HG02642 (cell line): ENCODE measurements around the gene RNF43.

Experiments used
- ATAC-seq: cut with Tn5 transposase; IDR thresholded peaks from one replicate; pipeline ENCODE4 v1.9.1; 2021; ENCODE audit warnings: mild to moderate bottlenecking; ENCODE audit not compliant: unreplicated experiment, poor library complexity

Gene RNF43

DNA sequence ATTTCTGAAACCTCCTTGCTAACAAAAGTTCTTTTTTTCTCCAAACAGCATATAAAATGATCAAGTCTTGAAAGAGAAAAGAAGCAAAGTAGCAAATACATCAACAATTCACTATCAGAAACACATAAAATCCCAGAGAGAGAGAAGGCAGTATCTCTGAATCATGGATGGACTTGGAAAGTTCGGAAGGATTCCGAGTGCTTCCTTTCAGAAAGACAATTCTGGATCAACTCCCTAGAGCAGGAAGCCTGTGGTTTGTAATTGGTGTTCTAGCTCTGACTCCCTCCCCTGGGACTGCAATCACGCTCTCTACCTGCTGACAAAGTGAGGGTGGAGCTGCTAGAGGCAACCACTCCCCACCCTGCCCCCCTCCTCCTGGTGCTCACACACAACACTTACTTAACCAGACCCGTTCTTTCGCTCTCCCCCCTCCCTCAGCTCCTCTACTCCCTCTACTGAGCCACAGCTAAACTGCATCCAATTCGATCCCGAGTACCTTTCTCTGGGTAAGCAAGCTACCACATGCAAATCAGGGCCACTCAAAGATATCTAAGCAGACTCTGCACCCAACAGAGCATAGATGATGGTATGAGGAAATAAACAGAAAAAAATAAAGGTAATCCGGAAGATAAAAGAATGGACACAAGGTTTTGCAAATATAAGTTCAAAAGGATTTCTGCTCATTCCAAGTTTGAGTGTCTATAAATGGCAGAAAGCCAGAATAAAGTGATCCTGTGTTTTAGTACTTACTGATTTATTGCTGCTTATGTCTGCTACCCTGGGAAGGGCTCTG, at the start of gene RNF43:
TSS of gene RNF43 (minus strand) at position 235 of the 793 bp plus-strand sequence. CDS start 1,957 bp downstream, outside the sequence.
- peak; percentile 98 for ATAC-seq

DNA sequence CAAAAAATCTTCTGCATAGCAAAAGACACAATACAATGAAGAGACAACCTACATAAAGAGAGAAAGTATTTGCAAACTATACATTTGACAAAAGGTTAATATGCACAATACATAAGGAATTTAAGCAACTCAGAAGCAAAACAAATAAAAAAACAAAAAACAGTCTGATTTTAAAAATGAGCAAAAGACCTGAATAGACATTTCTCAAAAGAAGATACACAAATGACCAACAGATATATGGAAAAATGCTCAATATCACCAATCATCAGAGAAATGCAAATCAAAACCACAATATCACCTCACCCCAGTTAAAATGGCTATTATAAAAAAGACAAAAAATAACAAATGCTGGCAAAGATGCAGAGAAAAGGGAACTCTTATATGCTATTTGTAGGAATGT, 38.2 kb upstream of the RNF43 start:
- no peak for ATAC-seq

GRCh38 chr17:58452738-58453137, 35.4 kb upstream of the RNF43 start:
- ATAC-seq, result no peak

GRCh38 chr17:58447039-58447975, 30.0 kb upstream of the RNF43 start:
- ATAC-seq, result no peak

DNA sequence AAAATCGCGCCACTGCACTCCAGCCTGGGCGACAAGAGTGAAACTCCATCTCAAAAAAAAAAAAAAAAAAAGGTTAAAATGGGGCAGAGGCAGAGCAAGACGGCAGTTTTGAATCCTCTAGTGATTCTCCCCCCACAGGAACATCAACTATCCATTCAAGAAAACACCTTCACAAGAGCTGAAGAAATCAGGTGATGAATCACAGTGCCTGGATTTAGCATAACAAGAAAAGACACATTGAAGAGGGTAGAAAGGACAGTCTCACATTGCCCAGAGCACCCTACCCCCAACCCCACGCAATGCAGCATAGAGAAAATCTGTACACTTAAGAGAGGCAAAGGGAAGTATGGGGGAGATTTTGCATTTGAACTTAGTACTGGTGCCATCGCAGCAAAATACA, 28.8 kb upstream of the RNF43 start:
- no peak for ATAC-seq

DNA sequence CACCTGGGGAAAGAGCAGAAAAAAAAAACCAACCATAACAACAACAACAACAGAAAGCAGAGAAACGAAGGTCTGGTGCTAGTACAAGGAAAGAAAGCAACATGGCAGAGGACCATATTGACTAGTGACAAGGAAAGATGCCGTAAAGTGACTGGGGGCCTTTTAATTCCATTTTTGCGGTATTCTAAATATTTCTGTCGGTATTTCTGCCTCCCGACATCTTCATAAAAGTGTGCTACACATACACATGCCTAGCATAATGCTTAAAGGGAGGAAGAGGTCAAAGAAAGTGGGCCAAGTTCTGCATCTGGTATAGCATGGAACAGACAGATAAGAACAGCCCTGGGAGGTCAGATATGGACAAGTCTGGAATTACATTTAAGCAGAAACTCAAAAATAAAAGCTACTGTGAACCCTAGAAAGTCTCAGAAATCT, 19.5 kb upstream of the RNF43 start:
- no peak for ATAC-seq

DNA sequence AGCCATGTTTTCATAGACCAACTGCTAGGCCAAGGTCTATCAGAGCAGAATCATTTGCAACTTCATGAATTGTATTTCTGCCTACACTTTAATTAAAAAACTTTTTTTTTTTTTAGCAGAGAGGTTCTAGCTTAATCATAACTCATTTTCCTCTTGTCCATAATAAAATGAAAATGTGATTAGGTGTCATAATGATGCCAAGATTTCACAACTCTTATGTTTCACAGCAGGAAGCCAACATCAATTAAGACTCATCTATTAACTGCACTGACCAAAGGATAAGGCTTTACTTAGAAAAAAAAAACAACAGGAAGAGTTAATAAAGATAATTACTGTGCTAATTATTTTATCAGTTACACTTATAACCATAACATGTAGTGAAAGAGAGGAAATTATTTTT, 18.9 kb upstream of the RNF43 start:
- no peak for ATAC-seq

DNA sequence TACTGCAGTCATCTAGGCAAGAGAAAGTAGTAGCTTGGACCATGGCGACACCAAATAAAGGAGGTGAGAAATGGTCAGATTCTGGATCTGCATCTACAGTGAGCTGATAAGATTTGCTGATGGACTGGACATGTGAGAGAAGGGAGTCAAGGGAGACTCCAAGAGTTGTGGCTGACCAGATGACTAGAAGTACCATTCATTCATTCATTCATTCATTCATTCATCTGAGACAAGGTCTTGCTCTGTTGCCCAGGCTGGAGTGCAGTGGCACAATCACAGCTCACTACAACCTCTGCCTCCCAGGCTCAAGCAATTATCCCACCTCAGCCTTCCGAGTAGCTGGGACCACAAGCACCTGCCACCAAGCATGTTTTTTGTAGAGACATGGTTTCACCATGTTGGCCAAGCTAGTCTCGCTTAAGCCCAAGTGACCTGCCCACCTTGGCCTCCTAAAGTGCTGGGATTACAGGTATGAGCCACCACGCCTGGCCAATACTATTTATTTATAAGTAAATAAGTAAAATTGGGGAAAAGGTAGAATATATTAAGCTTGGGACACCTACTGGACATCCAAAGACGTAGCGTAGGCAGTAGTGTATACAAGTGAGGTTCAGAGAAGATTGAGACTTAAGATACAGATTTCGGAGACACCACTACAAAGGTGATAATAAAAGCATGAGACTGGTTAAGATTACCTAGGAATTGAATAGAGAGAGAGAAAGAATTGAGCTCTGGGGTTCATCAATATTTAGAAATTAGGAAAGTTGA, 15.7 kb upstream of the RNF43 start:
- no peak for ATAC-seq

DNA sequence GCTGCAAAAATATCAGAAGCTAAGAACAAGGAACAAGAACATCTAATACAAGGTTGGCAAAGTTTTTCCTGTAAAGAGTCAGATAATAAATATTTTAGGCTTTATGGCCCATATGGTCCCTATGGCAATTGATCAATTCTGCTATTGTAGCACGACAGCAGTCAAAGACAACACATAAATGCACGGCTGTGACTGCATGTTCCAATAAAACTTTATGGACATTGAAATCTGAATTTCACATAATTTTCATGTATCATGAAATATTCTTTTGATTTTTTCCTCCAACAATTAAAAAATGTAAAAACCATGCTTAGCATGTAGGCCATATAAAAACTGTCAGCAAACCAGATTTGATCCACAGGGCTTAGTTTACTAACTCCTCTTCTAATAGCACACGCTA, 10.5 kb upstream of the RNF43 start:
- no peak for ATAC-seq

- no peak for ATAC-seq
Measured at GRCh38 chr17:58421711-58422110, 4.4 kb upstream of the RNF43 start.

DNA sequence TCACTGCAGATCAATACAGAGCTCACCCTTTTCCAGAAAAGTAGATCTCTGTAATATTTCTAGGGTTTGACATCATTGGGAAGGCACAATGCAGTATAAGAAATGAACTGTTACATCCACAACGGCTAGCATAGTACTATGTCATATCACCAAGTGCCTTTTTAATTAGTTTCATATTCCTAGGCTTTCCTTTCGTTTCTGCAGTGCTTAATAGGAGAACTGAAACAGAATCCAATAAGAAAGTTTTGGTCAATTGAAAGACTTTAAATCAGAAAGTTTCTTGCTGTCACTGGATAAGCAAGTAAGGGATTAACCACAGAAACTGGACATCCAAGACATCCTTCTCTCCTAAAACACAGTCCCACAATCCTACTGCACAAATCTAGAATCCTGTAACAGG, 3.5 kb upstream of the RNF43 start:
- ATAC-seq, result no peak

DNA sequence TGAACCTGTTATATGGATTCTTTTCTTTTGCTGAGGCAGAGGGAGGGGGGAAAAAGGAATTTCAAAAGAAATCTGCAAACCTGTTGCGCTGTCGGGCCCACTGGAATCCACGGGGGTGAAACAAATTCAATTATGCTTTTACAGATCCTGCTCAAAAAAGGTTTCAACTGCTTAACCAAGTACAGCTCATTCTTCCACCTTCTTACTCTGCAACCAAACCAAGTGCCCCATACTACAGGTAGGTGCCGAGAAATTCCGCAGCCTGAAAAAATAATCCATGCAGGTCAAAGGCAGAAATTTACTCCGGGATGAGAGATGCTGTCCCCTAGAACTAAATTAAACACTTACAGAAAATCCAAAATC, 416 bp downstream of the RNF43 start:
- no peak for ATAC-seq

DNA sequence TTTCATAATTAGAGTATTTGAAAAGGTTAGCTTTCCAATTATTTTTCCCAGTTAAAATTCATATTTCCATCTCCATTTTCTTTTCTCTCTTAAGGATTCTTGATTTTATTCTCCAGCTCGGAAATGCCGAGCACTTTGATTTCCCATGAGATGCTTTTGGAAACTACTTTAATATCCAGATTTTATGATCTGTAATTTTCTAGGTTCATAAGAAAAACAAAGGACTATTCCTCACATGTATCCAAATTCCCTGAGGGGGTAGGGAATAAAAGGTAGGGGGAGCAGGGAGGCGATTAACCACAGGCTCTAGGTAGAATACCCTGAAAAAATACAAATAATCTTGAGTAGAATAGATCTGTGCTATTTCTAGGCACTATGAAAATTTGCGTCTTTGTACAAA, 938 bp downstream of the RNF43 start:
- no peak for ATAC-seq

DNA sequence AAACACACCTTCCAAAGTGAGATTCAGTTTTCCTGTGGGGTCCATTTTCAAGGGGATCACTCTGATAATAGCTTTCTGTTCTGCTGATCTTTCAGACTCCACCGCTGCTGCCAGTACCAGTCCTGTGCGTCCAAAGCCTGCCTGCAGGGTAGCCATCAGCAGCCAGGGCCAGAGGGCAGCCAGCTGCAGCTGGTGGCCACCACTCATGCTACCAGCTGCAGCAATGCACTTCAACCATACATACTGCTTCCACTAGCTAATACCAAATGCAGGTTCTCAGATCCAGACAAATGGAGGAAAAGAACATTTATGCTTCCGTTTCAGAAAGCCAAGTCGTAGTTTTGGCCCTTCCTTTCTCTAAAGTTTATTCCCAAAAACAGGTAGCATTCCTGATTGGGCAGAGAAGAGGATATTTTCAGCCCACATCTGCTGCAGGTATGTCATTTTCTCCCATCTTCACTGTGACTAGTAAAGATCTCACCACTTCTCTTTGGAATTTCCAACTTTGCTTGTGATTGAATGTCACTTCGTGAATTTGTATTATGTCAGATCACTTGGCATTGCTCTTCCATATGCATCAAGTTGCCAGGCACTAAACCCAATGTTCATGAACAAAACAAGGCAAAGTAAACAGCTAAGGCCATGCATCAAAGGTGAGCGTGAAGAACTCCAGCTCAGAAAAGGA, 1.8 kb downstream of the RNF43 start:
- ATAC-seq, result no peak

DNA sequence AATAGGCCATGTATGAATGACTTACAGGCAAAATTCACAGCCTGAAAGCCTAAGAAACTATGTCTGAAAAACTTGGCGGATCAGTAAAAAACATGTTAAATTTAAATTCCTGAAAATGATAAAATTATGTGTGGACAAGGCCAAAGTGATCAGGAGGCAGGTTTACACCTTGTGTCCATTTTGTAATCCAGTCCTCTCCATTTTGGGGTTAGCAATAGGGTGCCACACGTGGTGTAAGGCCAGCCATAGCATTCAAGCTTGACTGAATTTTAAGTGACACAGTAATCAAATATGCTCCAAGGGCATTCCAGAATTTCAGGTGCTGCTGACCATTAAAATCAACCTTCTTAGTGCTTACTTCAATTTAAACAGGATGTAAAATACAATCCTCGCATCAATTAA, 2.7 kb downstream of the RNF43 start:
- ATAC-seq, result no peak

DNA sequence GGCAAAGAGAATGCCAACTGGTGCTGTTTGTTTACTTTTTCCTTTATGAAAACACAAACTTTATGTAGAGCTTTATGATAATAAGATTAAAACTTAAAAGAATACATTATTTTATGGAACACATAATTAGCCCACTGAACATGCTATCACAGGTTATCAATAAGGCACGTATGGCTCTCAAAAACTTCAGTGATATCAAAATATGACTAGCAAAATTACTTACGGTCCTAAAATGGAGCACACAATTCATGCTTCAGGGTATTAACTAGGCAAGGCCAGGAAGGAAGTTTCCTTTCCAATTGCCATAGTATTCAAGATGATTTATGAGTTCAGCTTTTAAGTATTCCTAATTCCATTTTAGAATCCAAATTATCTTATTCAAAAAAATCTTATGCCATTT, 3.6 kb downstream of the RNF43 start:
- no peak for ATAC-seq

- ATAC-seq, result no peak
Measured at GRCh38 chr17:58412961-58413586, 4.3 kb downstream of the RNF43 start.

GRCh38 chr17:58412064-58412703, 5.2 kb downstream of the RNF43 start:
- ATAC-seq, result no peak

- no peak for ATAC-seq
Measured at GRCh38 chr17:58411408-58411894, 5.9 kb downstream of the RNF43 start.
